Mesothelial cell of epicardium (in vitro differentiated cells): ENCODE data around the gene SLAIN1. TPM values are rescaled to one million over a fixed set of nuclear protein-coding genes. Genes with fewer than 3 reads are reported as not detected.

Experiments
- DNase-seq, 2 experiments: peaks; one replicate each; pipeline ENCODE4 v3.0.0; 2021; ENCODE audit warnings: low spot score in 2 of 2; ENCODE audit not compliant: unreplicated experiment in 2 of 2
- H3K27ac Mint-ChIP-seq: 2 replicates; pipeline ENCODE4 v1.8.0; 2021; ENCODE audit warnings: mixed read lengths
- H3K27me3 Mint-ChIP-seq: 2 replicates; pipeline ENCODE4 v1.8.0; 2021; ENCODE audit warnings: low read depth, mixed read lengths
- H3K36me3 Mint-ChIP-seq: 2 replicates; pipeline ENCODE4 v1.8.0; 2021; ENCODE audit warnings: mixed read lengths
- H3K4me1 Mint-ChIP-seq: 2 replicates; pipeline ENCODE4 v1.8.0; 2021; ENCODE audit warnings: mixed read lengths
- H3K4me3 Mint-ChIP-seq: 2 replicates; pipeline ENCODE4 v1.8.0; 2021; ENCODE audit warnings: mild to moderate bottlenecking, moderate library complexity, mixed read lengths
- H3K9me3 Mint-ChIP-seq: 2 replicates; pipeline ENCODE4 v1.8.0; 2021; ENCODE audit warnings: mixed read lengths
- CTCF ChIP-seq: fragments of 200-600 bp; sonication (generic); IDR thresholded peaks from one replicate; pipeline ENCODE4 v1.5.0; 2021; ENCODE audit warnings: antibody characterized with exemption; ENCODE audit not compliant: unreplicated experiment
- total RNA-seq: library from RNA; stranded (reverse); gene quantifications from 3 replicates; pipeline ENCODE4 v1.2.1, GENCODE V29; 2021

SLAIN1 gene
- total RNA-seq, 1 donor from 2014 or later, result 33.4 TPM

DNA sequence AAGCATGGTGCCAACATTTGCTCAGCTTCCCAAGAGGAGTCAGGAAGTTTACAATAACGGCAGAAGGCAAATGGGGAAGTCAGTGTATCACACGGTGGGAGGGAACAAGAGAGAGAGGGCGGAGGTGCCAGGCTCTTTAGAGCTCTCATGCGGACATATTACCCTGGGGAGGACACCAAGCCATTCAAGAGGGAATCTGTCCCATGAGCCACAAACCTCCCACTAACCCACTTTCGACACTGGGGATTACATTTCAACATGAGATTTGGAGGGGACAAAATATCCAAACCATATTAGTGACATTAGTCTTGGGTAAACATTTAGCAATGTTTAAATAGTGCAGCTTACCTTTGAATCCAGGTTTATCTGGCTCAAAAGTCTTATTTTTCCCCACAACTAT lies 69.9 kb downstream of the SLAIN1 start:
- Mint-ChIP-seq H3K4me1 (no peaks in the 10 kb centered on the region), H3K9me3 (peaks cover 18% of the 10 kb centered on the region), H3K27ac (no peak overlapping the region), H3K4me3 (no peak overlapping the region), H3K27me3 (no peaks in the 10 kb centered on the region), H3K36me3 (peaks cover 35% of the 10 kb centered on the region)
- DNase-seq, result no peak
- no peak for TF ChIP-seq CTCF

- H3K27ac Mint-ChIP-seq, result no peak overlapping the region
- H3K36me3 Mint-ChIP-seq, result peaks cover 3% of the 10 kb centered on the region
- TF ChIP-seq CTCF, result no peak
- H3K27me3 Mint-ChIP-seq, result no peaks in the 10 kb centered on the region
- no peaks in the 10 kb centered on the region for H3K4me1 Mint-ChIP-seq
- H3K9me3 Mint-ChIP-seq, result peaks cover 5% of the 10 kb centered on the region
- DNase-seq, result no peak
- no peak overlapping the region for H3K4me3 Mint-ChIP-seq
Measured at GRCh38 chr13:77774181-77774580, 76.7 kb downstream of the SLAIN1 start.

DNA sequence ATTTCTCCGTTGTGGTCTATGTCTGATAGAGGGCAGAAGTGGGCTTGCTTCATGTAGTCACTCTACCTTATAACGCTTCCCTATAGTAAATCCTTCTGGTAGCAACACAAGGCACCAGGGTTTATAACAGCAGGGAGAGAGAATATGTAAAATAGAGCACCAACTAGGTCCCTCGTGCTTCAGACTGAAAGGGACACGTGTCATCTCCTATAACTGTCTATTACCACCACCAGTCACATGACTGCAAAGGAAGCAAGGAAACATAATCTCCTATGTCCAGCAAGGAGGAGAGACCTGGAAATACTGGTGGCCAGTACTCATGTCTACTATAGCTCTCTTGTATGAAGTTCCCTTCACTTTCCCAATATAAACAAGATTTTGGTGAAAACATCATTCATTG lies 79.2 kb downstream of the SLAIN1 start:
- Mint-ChIP-seq H3K9me3 (no peaks in the 10 kb centered on the region), H3K36me3 (no peaks in the 10 kb centered on the region), H3K4me1 (peaks cover 8% of the 10 kb centered on the region), H3K27ac (no peak overlapping the region), H3K4me3 (no peak overlapping the region), H3K27me3 (peaks cover 3% of the 10 kb centered on the region)
- no peak for DNase-seq
- TF ChIP-seq CTCF, result no peak

DNA sequence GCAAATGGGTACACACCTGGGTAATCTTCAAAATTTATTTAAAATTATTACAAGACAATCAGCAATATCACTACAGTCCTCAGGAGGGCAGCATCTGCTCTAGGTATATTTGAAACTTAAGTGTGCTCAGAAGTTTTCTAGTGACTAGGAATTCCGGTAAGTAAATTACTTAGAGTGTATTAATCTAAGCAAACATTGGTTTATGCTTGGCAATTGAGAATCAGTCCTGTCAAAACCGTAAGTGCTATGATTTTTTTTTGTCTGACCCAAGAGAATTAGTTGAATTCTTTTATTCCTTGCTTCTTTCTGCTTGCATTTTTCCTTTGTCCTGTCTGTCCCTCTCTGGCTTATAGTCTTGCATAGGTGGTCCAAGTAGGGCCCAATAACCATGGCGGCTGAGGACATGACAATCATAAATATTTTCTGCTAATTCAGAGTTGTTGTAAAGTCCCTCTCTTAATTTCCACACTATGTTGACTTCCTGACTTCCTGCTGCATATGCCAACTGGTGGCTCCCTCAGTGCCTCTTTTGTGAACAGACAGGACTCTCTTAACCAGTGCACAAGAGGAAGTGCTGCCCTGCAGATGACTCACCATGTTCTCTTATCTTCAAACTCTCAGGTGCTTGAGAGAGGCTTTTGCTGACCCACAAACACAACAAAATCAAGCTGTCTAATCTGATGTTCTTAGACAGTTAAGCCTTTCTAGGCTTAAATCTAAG lies 82.2 kb downstream of the SLAIN1 start:
- H3K4me3 Mint-ChIP-seq, result no peak overlapping the region
- H3K27ac Mint-ChIP-seq, result no peak overlapping the region
- TF ChIP-seq CTCF, result peak; percentile 80
- peaks cover 12% of the 10 kb centered on the region for H3K4me1 Mint-ChIP-seq
- H3K36me3 Mint-ChIP-seq, result no peaks in the 10 kb centered on the region
- H3K9me3 Mint-ChIP-seq, result no peaks in the 10 kb centered on the region
- no peak for DNase-seq
- peaks cover 10% of the 10 kb centered on the region for H3K27me3 Mint-ChIP-seq

DNA sequence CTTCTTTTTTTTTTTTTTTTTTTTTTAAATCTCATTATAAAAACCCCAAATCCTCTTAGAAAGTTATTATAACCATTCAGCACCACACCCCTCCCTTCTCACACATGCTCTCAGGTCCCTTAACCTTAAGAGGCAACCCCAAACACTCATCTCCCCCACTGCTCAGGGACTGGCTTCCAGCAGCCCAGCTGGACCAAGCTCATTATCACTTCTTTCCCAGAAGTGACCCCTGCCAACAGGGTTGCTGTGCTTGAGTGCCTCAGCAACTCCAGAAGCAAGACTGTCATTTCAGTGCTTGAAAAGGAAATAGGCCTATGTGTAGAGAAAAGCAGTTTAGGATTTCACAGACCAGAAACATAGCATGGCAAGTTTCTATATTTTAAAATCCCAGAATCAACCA lies 84.3 kb downstream of the SLAIN1 start:
- H3K27me3 Mint-ChIP-seq, result peaks cover 10% of the 10 kb centered on the region
- H3K9me3 Mint-ChIP-seq, result no peaks in the 10 kb centered on the region
- peak overlapping the region; percentile 8 for H3K27ac Mint-ChIP-seq
- H3K4me3 Mint-ChIP-seq, result no peak overlapping the region
- H3K4me1 Mint-ChIP-seq, result peaks cover 18% of the 10 kb centered on the region
- TF ChIP-seq CTCF, result no peak
- DNase-seq, result no peak
- H3K36me3 Mint-ChIP-seq, result no peaks in the 10 kb centered on the region

GRCh38 chr13:77784515-77784914 lies 87.0 kb downstream of the SLAIN1 start:
- Mint-ChIP-seq H3K9me3 (no peaks in the 10 kb centered on the region), H3K4me3 (no peak overlapping the region), H3K27me3 (peaks cover 10% of the 10 kb centered on the region), H3K36me3 (no peaks in the 10 kb centered on the region), H3K27ac (no peak overlapping the region), H3K4me1 (peaks cover 31% of the 10 kb centered on the region)
- TF ChIP-seq CTCF, result no peak
- DNase-seq, result no peak
